HG03354 (cell line): ENCODE data around the gene PEX1.
"Not testable (repeated sequence)": the region's sequence is repeated elsewhere in the genome, so short reads cannot be mapped to it uniquely, and the experiment has no call there.

Experiments
- ATAC-seq: cut with Tn5 transposase; IDR thresholded peaks from one replicate; pipeline ENCODE4 v1.9.1; 2021; ENCODE audit warnings: mild to moderate bottlenecking; ENCODE audit not compliant: unreplicated experiment, poor library complexity, severe bottlenecking

PEX1 gene

DNA sequence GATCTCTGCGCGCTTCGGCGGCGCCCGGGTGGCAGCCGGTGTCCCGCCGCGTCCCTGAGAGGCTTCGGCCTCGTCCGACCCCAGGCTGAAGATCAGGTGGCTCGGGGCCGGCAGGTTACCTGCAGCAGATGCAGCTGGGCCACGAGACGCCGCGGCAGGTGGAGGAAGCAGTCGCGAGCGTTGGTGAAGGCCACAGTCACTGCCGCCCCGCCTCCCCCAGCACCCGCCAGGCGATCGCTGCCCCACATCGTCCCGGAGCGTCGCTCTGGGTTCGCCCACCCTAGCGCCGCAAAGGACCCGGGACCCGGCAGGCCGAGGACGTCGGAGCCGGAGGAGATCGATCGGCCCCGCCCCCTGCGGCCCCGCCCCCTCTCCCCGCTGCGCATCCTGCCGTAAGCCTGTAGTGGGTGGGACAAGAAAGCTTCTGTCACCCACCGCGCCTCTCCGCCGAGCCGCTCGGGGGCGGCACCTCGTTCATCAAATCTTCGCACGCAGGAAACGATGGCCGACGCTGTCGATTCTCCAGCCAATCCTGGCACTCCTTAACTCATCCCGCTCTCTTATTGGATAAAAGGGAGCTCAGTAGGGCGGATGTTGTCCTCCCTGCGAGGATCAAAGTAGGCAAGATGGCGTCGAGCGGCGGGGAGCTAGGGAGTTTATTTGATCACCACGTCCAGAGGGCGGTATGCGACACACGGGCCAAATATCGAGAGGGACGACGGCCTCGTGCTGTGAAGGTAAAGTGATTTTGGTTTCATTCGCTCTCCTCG, at the start of gene PEX1, which contains the start of gene RBM48:
TSS of gene PEX1 (minus strand) at position 333 of the 770 bp plus-strand sequence. CDS start at position 248, 85 bp downstream.
TSS of gene RBM48 (plus strand) at position 608 of the 770 bp plus-strand sequence. CDS start at position 627, 19 bp downstream.
- ATAC-seq = peak; percentile 94

DNA sequence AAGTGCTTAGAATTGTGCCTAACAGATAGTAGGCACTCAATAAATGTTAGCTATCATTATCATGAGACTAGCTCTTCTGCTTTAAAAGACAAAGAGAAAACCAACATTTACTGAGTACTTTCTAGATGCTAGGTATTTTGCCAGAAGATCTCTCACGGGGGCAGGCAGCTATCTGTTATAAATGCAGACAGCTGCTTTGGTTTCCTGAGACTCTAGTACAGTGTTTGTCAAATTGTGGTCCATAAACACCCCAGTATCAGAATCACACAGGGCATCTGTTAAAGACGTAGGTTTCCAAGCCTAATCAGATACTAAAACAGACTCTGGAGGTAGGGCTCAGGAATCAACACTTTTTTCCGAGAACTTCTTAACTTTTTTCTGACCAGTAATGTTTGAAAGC, 48.0 kb upstream of the PEX1 start:
- ATAC-seq = no peak

DNA sequence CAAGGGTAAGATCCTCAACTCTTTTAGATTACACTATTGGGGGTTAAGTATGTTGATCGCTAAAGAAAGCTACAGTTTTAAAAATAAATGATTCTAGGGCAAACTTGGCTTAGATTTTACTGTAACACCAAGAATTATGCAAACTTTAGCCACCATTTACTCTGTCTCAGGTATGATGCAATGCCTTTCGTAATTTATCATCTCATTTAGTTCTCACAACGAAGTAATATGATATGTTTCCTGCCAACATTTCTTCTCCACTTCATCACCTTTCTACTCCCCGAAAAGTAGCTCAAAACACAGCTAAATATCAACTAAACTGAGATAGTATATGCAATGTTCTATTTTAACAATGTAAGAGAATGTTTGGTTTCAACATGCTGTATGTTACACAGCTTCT, 40.8 kb upstream of the PEX1 start:
- no peak for ATAC-seq

- ATAC-seq = no peak
Measured at GRCh38 chr7:92567460-92567859, 39.1 kb upstream of the PEX1 start.

DNA sequence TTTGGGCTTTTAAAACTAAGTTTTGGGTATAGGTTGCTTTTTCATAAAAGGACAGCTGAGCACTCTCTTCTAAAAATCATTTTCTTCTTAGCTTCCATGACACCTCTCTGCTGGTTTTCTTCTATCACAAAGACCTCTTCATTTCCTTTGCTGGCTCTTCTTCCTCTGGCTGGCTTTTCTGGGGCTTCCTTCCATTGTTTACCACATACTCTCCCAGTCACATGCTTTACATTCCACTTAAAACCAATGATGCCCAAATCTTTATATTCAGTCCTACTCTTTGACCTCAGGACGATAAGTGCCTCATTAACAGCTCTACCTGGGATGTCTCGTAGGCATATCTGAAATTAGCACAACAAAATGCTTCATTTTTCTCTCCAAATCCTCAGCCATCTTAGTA, 35.0 kb upstream of the PEX1 start:
- ATAC-seq = no peak

DNA sequence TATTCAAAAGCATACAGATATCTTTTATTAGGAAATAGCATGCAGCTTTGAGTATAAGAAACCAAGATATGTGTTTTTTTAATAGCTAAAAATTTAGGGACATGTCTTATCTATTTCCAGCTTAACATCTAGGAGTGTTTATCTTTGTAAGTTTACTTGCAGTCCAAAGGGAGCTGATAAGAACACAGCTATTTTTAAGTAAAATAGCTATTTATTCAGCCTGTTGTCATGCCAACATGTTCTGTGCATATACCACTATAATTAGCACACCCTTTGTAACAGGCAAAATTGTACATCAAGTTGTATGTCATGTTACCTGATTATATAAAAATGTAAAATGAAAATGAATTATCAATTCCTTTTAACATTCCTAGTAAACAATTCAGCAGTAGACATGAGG, 32.3 kb upstream of the PEX1 start:
- no peak for ATAC-seq

DNA sequence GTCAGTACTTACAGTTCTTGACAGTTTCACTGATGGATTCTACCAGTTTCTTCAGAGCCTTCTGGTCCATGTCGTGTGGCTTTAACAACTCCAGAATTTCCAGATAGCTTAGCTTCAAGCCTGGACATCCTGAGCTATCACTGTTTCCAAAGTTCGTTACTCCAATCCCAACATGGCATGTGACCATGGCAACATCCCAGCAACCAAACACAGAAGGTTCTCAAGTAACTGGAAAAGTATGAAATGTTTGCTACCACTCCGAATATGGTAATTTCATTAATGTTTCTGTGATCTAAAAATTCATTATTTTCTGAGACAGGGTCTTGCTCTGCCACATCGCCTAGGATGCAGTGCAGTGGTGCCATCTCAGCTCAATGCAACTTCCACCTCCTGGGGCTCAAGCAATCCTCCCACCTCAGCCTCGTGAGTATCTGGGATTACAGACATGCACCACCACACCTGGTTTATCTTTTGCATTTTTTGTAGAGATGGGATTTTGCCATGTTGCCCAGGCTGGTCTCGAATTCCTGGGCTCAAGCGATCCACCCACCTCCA, 29.6 kb upstream of the PEX1 start:
- no peak for ATAC-seq

DNA sequence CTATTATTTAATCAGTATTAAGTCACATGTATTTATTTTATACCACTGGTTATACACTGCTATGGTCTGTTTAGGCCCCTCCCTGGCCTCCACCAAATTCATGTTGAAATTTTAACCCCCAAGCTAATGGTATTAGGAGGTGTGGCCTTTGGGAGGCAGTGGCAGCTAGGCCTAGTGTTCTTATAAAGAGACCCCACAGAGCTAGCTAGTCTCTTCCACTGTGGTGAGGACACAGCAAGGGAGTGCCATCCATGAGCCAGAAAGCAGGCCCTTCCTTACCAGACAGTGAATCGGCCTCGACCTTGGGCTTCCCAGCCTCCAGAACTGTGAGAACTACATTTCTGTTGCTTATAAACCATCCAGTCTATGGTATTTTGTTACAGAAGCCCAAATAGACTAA, 28.9 kb upstream of the PEX1 start:
- ATAC-seq = no peak

GRCh38 chr7:92550194-92550593, 21.9 kb upstream of the PEX1 start:
- no peak for ATAC-seq

DNA sequence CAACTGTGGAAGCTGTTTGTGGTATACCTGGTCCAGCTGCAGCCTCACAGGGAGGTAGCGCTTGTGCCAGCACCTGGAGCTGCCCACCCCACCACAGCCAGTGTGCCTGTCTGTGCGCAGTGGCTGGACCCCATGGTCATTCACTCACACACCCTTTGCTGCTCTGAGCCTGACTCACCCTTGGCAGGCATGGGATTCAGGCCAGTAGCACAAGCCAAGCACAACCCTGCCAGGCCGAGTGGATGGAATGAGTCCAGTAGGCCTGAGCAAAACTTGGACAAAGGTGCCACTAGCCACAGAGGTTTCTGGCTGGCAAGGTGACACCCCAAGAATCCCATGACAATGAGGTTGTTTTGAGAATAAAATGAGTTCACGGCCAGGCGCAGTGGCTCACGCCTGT, 19.3 kb upstream of the PEX1 start:
- ATAC-seq = no peak

DNA sequence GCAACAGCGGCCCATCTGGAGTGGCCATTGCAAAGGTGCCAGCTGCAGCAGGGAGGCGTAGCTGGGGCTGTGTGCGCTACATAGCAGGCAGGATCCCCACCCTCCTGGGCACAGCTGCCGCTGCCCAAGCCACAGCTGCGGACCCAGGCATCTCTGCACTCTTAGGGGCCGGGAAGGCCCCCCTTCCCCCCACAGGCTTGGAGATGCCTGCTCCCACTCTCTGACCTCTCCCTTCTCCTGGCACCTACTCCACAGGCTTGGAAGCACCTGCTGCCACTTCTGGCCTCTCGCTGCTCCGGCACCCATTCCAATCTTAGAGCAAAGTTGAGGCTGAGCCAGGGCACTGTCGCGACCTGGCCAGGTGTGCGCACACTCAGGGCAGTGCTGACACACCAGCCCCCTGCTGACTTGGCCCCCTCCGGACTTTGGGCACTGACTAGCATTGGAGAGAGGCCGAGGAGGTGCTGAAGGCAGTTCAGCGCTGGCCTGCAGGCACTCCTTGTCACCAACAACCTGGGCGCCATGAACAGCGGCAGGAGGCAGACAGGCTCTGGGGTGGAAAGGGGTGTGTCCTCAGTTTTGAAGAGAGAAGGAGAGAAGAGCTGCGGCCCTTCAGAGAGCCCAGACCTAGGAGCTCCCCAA, 18.7 kb upstream of the PEX1 start:
- no peak for ATAC-seq

DNA sequence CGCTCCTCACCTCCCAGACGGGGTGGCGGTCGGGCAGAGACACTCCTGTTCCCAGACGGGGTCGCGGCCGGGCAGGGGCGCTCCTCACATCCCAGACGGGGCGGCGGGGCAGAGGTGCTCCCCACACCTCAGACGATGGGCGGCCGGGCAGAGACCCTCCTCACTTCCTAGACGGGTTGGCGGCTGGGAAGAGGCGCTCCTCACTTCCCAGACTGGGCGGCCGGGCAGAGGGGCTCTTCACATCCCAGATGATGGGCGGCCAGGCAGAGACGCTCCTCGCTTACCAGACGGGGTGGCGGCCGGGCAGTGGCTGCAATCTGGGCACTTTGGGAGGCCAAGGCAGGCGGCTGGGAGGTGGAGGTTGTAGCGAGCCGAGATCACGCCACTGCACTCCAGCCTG, 16.8 kb upstream of the PEX1 start:
- ATAC-seq = not testable (repeated sequence)

DNA sequence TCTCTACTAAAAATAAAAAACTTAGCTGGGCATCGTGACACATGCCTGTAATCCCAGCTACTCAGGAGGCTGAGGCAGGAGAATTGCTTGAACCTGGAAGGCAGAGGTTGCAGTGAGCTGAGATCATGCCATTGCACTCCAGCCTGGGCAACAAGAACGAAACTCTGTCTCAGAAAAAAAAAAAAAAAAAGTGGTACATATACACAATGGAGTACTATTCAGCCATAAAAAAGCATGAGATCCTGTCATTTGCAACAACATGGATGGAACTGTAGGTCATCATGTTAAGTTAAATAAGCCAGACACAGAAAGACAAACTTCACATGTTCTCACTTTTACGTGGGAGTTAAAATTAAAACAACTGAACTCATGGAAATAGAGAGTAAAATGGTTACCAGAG, 15.2 kb upstream of the PEX1 start:
- ATAC-seq = not testable (repeated sequence)

DNA sequence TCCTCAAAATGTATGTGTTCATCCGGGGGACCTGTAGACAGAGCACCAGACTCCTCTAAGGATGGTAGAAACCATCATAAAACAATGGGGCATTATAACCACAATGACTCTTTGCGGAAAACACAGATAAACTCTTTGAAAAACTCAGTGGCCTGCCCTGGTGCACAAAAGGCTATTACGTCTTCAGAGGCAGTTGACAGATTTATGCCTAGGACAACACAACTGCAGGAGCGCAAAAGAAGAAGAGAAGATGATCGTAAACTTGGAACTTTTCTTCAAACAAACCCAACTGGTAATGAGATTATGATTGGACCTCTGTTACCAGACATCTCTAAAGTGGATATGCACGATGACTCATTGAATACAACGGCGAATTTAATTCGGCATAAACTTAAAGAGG, 6.3 kb upstream of the PEX1 start:
- ATAC-seq = no peak

GRCh38 chr7:92528958-92529264, 591 bp upstream of the PEX1 start:
- ATAC-seq = no peak

- peak; percentile 41 for ATAC-seq
Measured at GRCh38 chr7:92527300-92528187, 776 bp downstream of the PEX1 start.

DNA sequence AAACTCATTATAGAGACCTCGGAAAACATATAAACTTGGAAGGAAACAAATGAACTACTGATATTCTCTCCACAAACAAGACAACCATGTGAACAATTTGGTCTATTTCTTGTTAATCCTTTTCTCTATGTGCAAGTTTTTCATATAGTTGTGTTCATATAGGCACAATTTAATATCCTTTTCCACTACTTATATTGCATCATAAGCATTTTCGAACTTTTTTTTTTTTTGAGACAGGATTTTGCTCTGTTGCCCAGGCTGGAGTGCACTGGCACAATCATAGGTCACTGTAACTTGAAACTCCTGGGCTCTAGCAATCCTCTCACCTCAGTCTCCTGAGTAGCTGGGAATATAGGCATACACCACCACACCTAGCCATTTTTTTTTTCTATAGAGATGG, 5.2 kb downstream of the PEX1 start:
- ATAC-seq = no peak

DNA sequence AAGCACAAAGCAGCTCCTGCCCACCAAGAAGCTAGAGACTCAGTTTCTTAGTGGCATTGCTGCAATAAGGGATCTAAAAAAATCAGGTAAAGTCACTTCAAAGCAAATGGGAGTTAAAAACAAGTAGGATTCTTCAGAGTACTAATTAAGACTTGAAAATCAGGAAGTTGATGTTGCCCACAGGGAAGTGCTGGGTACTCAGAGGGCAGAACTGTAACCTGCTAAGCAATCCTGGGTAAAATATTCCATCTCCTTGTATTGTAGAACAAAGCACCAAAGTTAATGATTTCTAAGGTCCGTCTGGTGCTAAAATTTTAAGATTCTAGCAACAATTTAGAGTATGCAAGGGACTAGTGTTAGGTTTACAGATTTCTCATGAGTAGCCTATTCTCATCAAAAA, 8.3 kb downstream of the PEX1 start:
- no peak for ATAC-seq

GRCh38 chr7:92517631-92518030, 10.7 kb downstream of the PEX1 start:
- ATAC-seq = no peak

- no peak for ATAC-seq
Measured at GRCh38 chr7:92513167-92513902, 15.0 kb downstream of the PEX1 start.
